ENCODE data around the gene MPRIP. TPM values are rescaled to one million over a fixed set of nuclear protein-coding genes. Genes with fewer than 3 reads are reported as not detected.

The MPRIP gene
- polyA plus RNA-seq, 1 donor from 2014 or later = 47.3 TPM

DNA sequence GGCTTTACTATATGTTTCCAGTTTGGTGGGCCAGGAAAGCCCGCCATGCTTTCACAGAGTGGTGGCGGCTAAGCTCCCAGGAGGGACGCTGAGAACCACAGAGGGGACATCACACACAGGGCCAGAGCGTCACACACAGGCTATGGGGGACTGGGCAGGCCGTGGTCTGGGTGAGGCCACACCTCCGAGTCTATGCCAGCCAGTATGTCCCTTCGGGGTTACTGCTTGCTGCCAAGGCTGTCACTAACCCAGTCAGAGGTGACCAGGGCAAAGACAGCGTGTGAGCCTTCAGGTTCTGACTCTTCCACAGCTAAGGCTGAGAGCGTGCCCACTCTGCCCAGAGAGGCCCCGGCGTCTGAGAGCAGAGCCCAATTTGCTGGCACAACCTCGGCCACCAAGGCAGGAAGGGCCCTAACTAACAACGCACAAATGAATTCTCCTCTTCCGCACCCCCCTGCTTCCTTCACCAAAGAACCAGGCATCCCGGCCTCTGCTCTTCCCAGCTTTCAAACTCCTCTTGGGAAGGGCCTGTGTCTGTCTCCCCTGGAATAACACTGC lies 161.0 kb downstream of the MPRIP start:
- H3F3A ChIP-seq (ENCODE audit: insufficient read depth, low read length, poor library complexity, severe bottlenecking) = no peaks in the 10 kb centered on the region
- H3K36me3 ChIP-seq (ENCODE audit: insufficient read depth, low read length) = no peaks in the 10 kb centered on the region
- H3K27ac ChIP-seq (ENCODE audit: low read length) = no peak overlapping the region
- no peaks in the 10 kb centered on the region for H3K79me2 ChIP-seq (replicated peaks; ENCODE audit: insufficient read depth, low read length)
- H2AFZ ChIP-seq (ENCODE audit: low read depth, low read length) = no peak overlapping the region
- no peaks in the 10 kb centered on the region for H3K27me3 ChIP-seq (ENCODE audit: insufficient read depth, low read depth, low read length)
- no peaks in the 10 kb centered on the region for H3K9me3 ChIP-seq (ENCODE audit: low read length)
- no peak for TF ChIP-seq POLR2AphosphoS5 (IDR thresholded peaks at IDR 0.05)
- no peak overlapping the region for H3K4me2 ChIP-seq (ENCODE audit: low read length)
- no peaks in the 10 kb centered on the region for H4K20me1 ChIP-seq (ENCODE audit: insufficient read depth)
- H3K9me2 ChIP-seq (ENCODE audit: insufficient read depth, low read length) = no peaks in the 10 kb centered on the region
- H3K4me3 ChIP-seq (ENCODE audit: low read length) = no peak overlapping the region
- H3K9ac ChIP-seq (ENCODE audit: low read length) = no peak overlapping the region

DNA sequence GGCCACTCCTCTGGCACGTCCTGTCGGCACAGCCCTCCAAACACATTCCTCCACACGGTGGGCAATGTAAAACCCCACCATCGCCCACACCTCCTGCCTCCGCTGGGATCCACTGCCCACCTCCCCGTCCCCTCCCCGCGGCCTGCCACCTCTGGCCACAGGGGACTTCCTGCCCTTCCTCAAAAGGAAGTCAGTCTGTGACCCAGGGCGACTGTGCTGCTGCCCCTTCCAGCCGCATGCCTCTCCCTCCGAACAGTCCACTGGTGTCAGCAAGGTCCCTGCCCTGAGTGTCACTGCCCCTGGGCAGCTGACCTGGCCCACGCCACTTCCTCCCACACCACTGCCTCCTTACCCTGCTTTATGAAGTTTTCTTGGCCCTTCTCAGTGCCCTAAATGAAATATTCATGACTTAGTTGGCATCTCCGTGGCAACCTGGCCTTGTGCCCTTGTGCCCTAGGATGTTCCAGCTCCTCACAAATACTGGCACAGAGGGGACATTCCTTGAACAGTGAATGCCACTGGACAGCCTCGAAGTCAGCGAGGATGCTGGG lies 161.9 kb downstream of the MPRIP start:
- Histone ChIP-seq H2AFZ (ENCODE audit: low read depth, low read length) (no peak overlapping the region), H3K9me2 (ENCODE audit: insufficient read depth, low read length) (no peaks in the 10 kb centered on the region), H3K79me2 (replicated peaks; ENCODE audit: insufficient read depth, low read length) (no peaks in the 10 kb centered on the region), H3K27ac (ENCODE audit: low read length) (no peak overlapping the region), H3F3A (ENCODE audit: insufficient read depth, low read length, poor library complexity, severe bottlenecking) (no peaks in the 10 kb centered on the region), H3K4me2 (ENCODE audit: low read length) (no peak overlapping the region), H3K9ac (ENCODE audit: low read length) (no peak overlapping the region), H3K27me3 (ENCODE audit: insufficient read depth, low read depth, low read length) (no peaks in the 10 kb centered on the region), H3K9me3 (ENCODE audit: low read length) (no peaks in the 10 kb centered on the region), H4K20me1 (ENCODE audit: insufficient read depth) (no peaks in the 10 kb centered on the region), H3K4me3 (ENCODE audit: low read length) (no peak overlapping the region), H3K36me3 (ENCODE audit: insufficient read depth, low read length) (no peaks in the 10 kb centered on the region)
- TF ChIP-seq RAD21 (conservative IDR thresholded peaks at IDR 0.05) (no peak), POLR2AphosphoS5 (IDR thresholded peaks at IDR 0.05) (no peak), EZH2 (IDR thresholded peaks at IDR 0.05; ENCODE audit: borderline replicate concordance, insufficient read depth, low read length, poor library complexity, severe bottlenecking) (no peak), TAF1 (IDR thresholded peaks at IDR 0.05; ENCODE audit: low read depth) (no peak), MXI1 (conservative IDR thresholded peaks at IDR 0.05; ENCODE audit: poor library complexity, severe bottlenecking) (no peak), SMC3 (conservative IDR thresholded peaks at IDR 0.05; ENCODE audit: poor library complexity) (no peak), EP300 (conservative IDR thresholded peaks at IDR 0.05; ENCODE audit: poor library complexity, severe bottlenecking) (no peak)
- TF ChIP-seq, protein P1, sequence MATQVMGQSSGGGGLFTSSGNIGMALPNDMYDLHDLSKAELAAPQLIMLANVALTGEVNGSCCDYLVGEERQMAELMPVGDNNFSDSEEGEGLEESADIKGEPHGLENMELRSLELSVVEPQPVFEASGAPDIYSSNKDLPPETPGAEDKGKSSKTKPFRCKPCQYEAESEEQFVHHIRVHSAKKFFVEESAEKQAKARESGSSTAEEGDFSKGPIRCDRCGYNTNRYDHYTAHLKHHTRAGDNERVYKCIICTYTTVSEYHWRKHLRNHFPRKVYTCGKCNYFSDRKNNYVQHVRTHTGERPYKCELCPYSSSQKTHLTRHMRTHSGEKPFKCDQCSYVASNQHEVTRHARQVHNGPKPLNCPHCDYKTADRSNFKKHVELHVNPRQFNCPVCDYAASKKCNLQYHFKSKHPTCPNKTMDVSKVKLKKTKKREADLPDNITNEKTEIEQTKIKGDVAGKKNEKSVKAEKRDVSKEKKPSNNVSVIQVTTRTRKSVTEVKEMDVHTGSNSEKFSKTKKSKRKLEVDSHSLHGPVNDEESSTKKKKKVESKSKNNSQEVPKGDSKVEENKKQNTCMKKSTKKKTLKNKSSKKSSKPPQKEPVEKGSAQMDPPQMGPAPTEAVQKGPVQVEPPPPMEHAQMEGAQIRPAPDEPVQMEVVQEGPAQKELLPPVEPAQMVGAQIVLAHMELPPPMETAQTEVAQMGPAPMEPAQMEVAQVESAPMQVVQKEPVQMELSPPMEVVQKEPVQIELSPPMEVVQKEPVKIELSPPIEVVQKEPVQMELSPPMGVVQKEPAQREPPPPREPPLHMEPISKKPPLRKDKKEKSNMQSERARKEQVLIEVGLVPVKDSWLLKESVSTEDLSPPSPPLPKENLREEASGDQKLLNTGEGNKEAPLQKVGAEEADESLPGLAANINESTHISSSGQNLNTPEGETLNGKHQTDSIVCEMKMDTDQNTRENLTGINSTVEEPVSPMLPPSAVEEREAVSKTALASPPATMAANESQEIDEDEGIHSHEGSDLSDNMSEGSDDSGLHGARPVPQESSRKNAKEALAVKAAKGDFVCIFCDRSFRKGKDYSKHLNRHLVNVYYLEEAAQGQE (IDR thresholded peaks at IDR 0.05; ENCODE audit: borderline replicate concordance) = no peak
- TF ChIP-seq, protein P2, sequence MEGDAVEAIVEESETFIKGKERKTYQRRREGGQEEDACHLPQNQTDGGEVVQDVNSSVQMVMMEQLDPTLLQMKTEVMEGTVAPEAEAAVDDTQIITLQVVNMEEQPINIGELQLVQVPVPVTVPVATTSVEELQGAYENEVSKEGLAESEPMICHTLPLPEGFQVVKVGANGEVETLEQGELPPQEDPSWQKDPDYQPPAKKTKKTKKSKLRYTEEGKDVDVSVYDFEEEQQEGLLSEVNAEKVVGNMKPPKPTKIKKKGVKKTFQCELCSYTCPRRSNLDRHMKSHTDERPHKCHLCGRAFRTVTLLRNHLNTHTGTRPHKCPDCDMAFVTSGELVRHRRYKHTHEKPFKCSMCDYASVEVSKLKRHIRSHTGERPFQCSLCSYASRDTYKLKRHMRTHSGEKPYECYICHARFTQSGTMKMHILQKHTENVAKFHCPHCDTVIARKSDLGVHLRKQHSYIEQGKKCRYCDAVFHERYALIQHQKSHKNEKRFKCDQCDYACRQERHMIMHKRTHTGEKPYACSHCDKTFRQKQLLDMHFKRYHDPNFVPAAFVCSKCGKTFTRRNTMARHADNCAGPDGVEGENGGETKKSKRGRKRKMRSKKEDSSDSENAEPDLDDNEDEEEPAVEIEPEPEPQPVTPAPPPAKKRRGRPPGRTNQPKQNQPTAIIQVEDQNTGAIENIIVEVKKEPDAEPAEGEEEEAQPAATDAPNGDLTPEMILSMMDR (IDR thresholded peaks at IDR 0.05; ENCODE audit: poor library complexity, severe bottlenecking) = no peak
